Measurements from ENCODE around the gene SLC36A4.
"Not testable (repeated sequence)": the region's sequence is repeated elsewhere in the genome, so short reads cannot be mapped to it uniquely, and the experiment has no call there.

Gene SLC36A4

GRCh38 chr11:93197380-93198214, at the start of gene SLC36A4:
Gene SLC36A4 (minus strand): TSS chr11:93197991. CDS start chr11:93197832, 159 bp downstream.
- peak; percentile 88 to 93 for DNase-seq

GRCh38 chr11:93246790-93247189, 49.0 kb upstream of the SLC36A4 start:
- not testable (repeated sequence) for DNase-seq

- DNase-seq, result no peak
These were observed 46.2 kb upstream of the SLC36A4 start for GRCh38 chr11:93244018-93244417.

- DNase-seq, result no peak
These were observed 42.2 kb upstream of the SLC36A4 start for GRCh38 chr11:93239966-93240365.

- no peak for DNase-seq
These were observed 41.2 kb upstream of the SLC36A4 start for GRCh38 chr11:93238956-93239355.

GRCh38 chr11:93236741-93237675, 39.2 kb upstream of the SLC36A4 start:
- DNase-seq, result peak in 1 of 2 experiments; percentile 54

- DNase-seq, result peak in 1 of 2 experiments; percentile 73
These were observed 36.9 kb upstream of the SLC36A4 start for GRCh38 chr11:93234602-93235207.

GRCh38 chr11:93229876-93230275, 32.1 kb upstream of the SLC36A4 start:
- no peak for DNase-seq

- peak in 1 of 2 experiments; percentile 47 for DNase-seq
These were observed 27.9 kb upstream of the SLC36A4 start for GRCh38 chr11:93225662-93226061.

GRCh38 chr11:93221539-93221938, 23.7 kb upstream of the SLC36A4 start:
- DNase-seq, result no peak

GRCh38 chr11:93220078-93220477, 22.3 kb upstream of the SLC36A4 start:
- DNase-seq, result no peak

GRCh38 chr11:93219440-93219839, 21.6 kb upstream of the SLC36A4 start:
- no peak for DNase-seq

GRCh38 chr11:93216511-93217101, 18.8 kb upstream of the SLC36A4 start:
- DNase-seq, result no peak

GRCh38 chr11:93213622-93214021, 15.8 kb upstream of the SLC36A4 start:
- no peak for DNase-seq

- no peak for DNase-seq
These were observed 14.3 kb upstream of the SLC36A4 start for GRCh38 chr11:93212094-93212493.

GRCh38 chr11:93209466-93209865, 11.7 kb upstream of the SLC36A4 start:
- no peak for DNase-seq

GRCh38 chr11:93208663-93209270, 11.0 kb upstream of the SLC36A4 start:
- DNase-seq, result no peak

GRCh38 chr11:93199616-93200015, 1.8 kb upstream of the SLC36A4 start:
- DNase-seq, result no peak

GRCh38 chr11:93198215-93198845, 539 bp upstream of the SLC36A4 start:
- DNase-seq, result no peak

- DNase-seq, result no peak
These were observed 893 bp downstream of the SLC36A4 start for GRCh38 chr11:93196816-93197379.

GRCh38 chr11:93194673-93195291, 3.0 kb downstream of the SLC36A4 start:
- no peak for DNase-seq
